GM12878 (cell line): Measurements from ENCODE around the gene POU5F1.

Experiments used
- CEBPB ChIP-seq, 2 experiments: fragments of 150-350 bp in 1 of 2; IDR thresholded peaks; 2 replicates each; pipeline ENCODE4 v1.6.1; 2012 to 2014; ENCODE audit warnings: low read depth in 2 of 2, low read length in 2 of 2, borderline replicate concordance in 1 of 2, inconsistent platforms in 1 of 2
- CTCF ChIP-seq, 3 experiments: IDR thresholded peaks in 2 of 3; conservative IDR thresholded peaks in 1 of 3; 2 replicates each; pipeline ENCODE4 v1.5.1; 2011; ENCODE audit warnings: low read depth in 3 of 3, low read length in 3 of 3, mild to moderate bottlenecking in 3 of 3, control low read depth in 2 of 3, moderate library complexity in 2 of 3, inconsistent platforms in 1 of 3, mixed read lengths in 1 of 3; ENCODE audit not compliant: control insufficient read depth in 2 of 3, insufficient read depth in 1 of 3; ENCODE audit errors: extremely low read depth in 1 of 3
- EED ChIP-seq: sonication (generic); IDR thresholded peaks from 2 replicates; pipeline ENCODE4 v1.6.1; 2016; ENCODE audit warnings: antibody characterized with exemption, low read depth
- KDM1A ChIP-seq: fragments of 200-600 bp; sonication (generic); IDR thresholded peaks from 2 replicates; pipeline ENCODE4 v1.6.1; 2016; ENCODE audit warnings: borderline replicate concordance
- MXI1 ChIP-seq: fragments of 150-350 bp; IDR thresholded peaks from 2 replicates; pipeline ENCODE4 v1.6.1; 2011; ENCODE audit warnings: low read depth, mild to moderate bottlenecking, inconsistent platforms, low read length, improper control_type of control experiment
- MYC ChIP-seq: IDR thresholded peaks from 2 replicates; pipeline ENCODE4 v1.6.1; 2011; ENCODE audit warnings: mild to moderate bottlenecking, low read length, moderate library complexity, inconsistent platforms; ENCODE audit not compliant: insufficient read depth, insufficient replicate concordance, insufficient read length, severe bottlenecking
- NFYA ChIP-seq: IDR thresholded peaks from 2 replicates; pipeline ENCODE4 v1.6.1; 2011; ENCODE audit warnings: low read depth, mild to moderate bottlenecking, low read length, improper control_type of control experiment, borderline replicate concordance
- NR2C2 ChIP-seq: IDR thresholded peaks from 2 replicates; pipeline ENCODE4 v1.6.1; 2011; ENCODE audit warnings: borderline replicate concordance, low read depth; ENCODE audit not compliant: control insufficient read depth, insufficient read length
- POLR2A ChIP-seq: IDR thresholded peaks from 2 replicates; pipeline ENCODE4 v1.6.1; 2011; ENCODE audit warnings: low read depth, mild to moderate bottlenecking, low read length
- SPI1 ChIP-seq: IDR thresholded peaks from 2 replicates; pipeline ENCODE4 v1.6.1; 2011; ENCODE audit warnings: low read depth, mild to moderate bottlenecking, low read length, moderate library complexity, borderline replicate concordance; ENCODE audit not compliant: insufficient read depth
- SREBF1 ChIP-seq: IDR thresholded peaks from 2 replicates; pipeline ENCODE4 v1.6.1; 2012; ENCODE audit warnings: mild to moderate bottlenecking, low read length
- TF ChIP-seq, protein P1 (sequence below): fragments of 450-650 bp; formaldehyde crosslinking; IDR thresholded peaks from 2 replicates; pipeline ENCODE4 v1.4.0; 2022; ENCODE audit warnings: mild to moderate bottlenecking, moderate library complexity
- TF ChIP-seq, protein P2 (sequence below): IDR thresholded peaks from 2 replicates; pipeline ENCODE4 v1.6.1; 2011; ENCODE audit warnings: low read depth, low read length, improper control_type of control experiment, borderline replicate concordance

- no peak for TF ChIP-seq MYC
- TF ChIP-seq NFYA, result no peak
- TF ChIP-seq, protein P1, sequence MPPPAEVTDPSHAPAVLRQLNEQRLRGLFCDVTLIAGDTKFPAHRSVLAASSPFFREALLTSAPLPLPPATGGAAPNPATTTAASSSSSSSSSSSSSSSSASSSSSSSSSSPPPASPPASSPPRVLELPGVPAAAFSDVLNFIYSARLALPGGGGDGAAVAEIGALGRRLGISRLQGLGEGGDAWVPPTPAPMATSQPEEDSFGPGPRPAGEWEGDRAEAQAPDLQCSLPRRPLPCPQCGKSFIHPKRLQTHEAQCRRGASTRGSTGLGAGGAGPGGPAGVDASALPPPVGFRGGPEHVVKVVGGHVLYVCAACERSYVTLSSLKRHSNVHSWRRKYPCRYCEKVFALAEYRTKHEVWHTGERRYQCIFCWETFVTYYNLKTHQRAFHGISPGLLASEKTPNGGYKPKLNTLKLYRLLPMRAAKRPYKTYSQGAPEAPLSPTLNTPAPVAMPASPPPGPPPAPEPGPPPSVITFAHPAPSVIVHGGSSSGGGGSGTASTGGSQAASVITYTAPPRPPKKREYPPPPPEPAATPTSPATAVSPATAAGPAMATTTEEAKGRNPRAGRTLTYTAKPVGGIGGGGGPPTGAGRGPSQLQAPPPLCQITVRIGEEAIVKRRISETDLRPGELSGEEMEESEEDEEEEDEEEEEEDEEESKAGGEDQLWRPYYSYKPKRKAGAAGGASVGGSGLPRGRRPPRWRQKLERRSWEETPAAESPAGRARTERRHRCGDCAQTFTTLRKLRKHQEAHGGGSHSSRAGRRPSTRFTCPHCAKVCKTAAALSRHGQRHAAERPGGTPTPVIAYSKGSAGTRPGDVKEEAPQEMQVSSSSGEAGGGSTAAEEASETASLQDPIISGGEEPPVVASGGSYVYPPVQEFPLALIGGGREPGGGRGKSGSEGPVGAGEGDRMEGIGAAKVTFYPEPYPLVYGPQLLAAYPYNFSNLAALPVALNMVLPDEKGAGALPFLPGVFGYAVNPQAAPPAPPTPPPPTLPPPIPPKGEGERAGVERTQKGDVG (CRISPR knock-in tag), result no peak
- no peak for TF ChIP-seq CTCF (IDR thresholded peaks at IDR 0.05 in 2 of 3, conservative IDR thresholded peaks at IDR 0.05 in 1 of 3; ENCODE audit: control insufficient read depth in 2 of 3, extremely low read depth in 1 of 3, insufficient read depth in 1 of 3, low read depth in 3 of 3, low read length in 3 of 3)
- TF ChIP-seq NR2C2, result no peak
- no peak for TF ChIP-seq SREBF1
- no peak for TF ChIP-seq CEBPB (IDR thresholded peaks at IDR 0.05; ENCODE audit: borderline replicate concordance in 1 of 2, low read depth in 2 of 2, low read length in 2 of 2)
- no peak for TF ChIP-seq POLR2A
- TF ChIP-seq EED, result no peak
- TF ChIP-seq, protein P2, sequence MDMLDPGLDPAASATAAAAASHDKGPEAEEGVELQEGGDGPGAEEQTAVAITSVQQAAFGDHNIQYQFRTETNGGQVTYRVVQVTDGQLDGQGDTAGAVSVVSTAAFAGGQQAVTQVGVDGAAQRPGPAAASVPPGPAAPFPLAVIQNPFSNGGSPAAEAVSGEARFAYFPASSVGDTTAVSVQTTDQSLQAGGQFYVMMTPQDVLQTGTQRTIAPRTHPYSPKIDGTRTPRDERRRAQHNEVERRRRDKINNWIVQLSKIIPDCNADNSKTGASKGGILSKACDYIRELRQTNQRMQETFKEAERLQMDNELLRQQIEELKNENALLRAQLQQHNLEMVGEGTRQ, result no peak
- no peak for TF ChIP-seq KDM1A
- TF ChIP-seq SPI1, result no peak
- no peak for TF ChIP-seq MXI1
These were observed 34.3 kb upstream of the POU5F1 start for GRCh38 chr6:31204751-31205145.
